Measurements from ENCODE around the gene CLCF1. TPM values are rescaled to one million over a fixed set of nuclear protein-coding genes. Genes with fewer than 3 reads are reported as not detected.

Gene CLCF1
- polyA plus RNA-seq, 1 donor (not counting 4 experiments of a cell fraction or from before 2014, with no cell fraction given): 2.7 TPM

- Histone ChIP-seq H4K20me1 (ENCODE audit: control insufficient read depth, extremely low read depth, insufficient read depth, low read length) (no peaks in the 10 kb centered on the region), H3K4me3 (ENCODE audit: control insufficient read depth in 2 of 3, extremely low read depth in 1 of 3, insufficient read depth in 2 of 3, low read depth in 1 of 3, low read length in 3 of 3) (no peak overlapping the region), H3K4me1 (ENCODE audit: control insufficient read depth, extremely low read depth, insufficient read depth, low read length) (peaks cover 11% of the 10 kb centered on the region), H3K27me3 (ENCODE audit: control insufficient read depth, extremely low read depth, insufficient read depth, low read length) (no peaks in the 10 kb centered on the region), H3K79me2 (ENCODE audit: control insufficient read depth, insufficient read depth, low read length) (peaks cover 13% of the 10 kb centered on the region), H3K4me2 (ENCODE audit: control insufficient read depth, extremely low read depth, insufficient read depth, low read depth, low read length) (no peak overlapping the region), H3K9me1 (ENCODE audit: control insufficient read depth, extremely low read depth, insufficient read depth, low read length) (no peaks in the 10 kb centered on the region), H3K27ac (ENCODE audit: control insufficient read depth, insufficient read depth, low read length) (no peak overlapping the region), H3K9me3 (ENCODE audit: control insufficient read depth, low read depth, low read length) (no peaks in the 10 kb centered on the region), H3K9ac (ENCODE audit: control insufficient read depth, extremely low read depth, insufficient read depth, low read length) (no peak overlapping the region), H3K36me3 (ENCODE audit: control insufficient read depth in 2 of 2, extremely low read depth in 1 of 2, insufficient read depth in 2 of 2, low read length in 2 of 2) (peaks cover 23 to 32% of the 10 kb centered on the region in 2 experiments), H2AFZ (ENCODE audit: control insufficient read depth, low read length) (no peak overlapping the region)
- DNase-seq (ENCODE audit: low read depth, low spot score): no peak
- TF ChIP-seq EZH2 (IDR thresholded peaks at IDR 0.05; ENCODE audit: low read length) (no peak), CTCF (optimal IDR thresholded peaks at IDR 0.05 in 1 of 3, IDR thresholded peaks at IDR 0.05 in 1 of 3, conservative IDR thresholded peaks at IDR 0.05 in 1 of 3; ENCODE audit: extremely low read depth in 1 of 3, insufficient read depth in 2 of 3, low read length in 3 of 3) (no peak)
- FAIRE-seq: no peak
- dilution Hi-C loops (cut with MboI; ENCODE audit: extremely low pct_ligation_motif_present, low sequenced_read_pairs): no loop called here
Observed at GRCh38 chr11:67393990-67394389, 20.6 kb upstream of the CLCF1 start.

- DNase-seq (ENCODE audit: low read depth, low spot score) (no peak), FAIRE-seq (no peak)
- TF ChIP-seq EZH2 (IDR thresholded peaks at IDR 0.05; ENCODE audit: low read length) (no peak), CTCF (optimal IDR thresholded peaks at IDR 0.05 in 1 of 3, IDR thresholded peaks at IDR 0.05 in 1 of 3, conservative IDR thresholded peaks at IDR 0.05 in 1 of 3; ENCODE audit: extremely low read depth in 1 of 3, insufficient read depth in 2 of 3, low read length in 3 of 3) (no peak)
- Histone ChIP-seq H3K9ac (ENCODE audit: control insufficient read depth, extremely low read depth, insufficient read depth, low read length) (no peak overlapping the region), H3K4me1 (ENCODE audit: control insufficient read depth, extremely low read depth, insufficient read depth, low read length) (peaks cover 11% of the 10 kb centered on the region), H3K9me3 (ENCODE audit: control insufficient read depth, low read depth, low read length) (no peaks in the 10 kb centered on the region), H3K36me3 (ENCODE audit: control insufficient read depth in 2 of 2, extremely low read depth in 1 of 2, insufficient read depth in 2 of 2, low read length in 2 of 2) (peaks cover 18 to 26% of the 10 kb centered on the region in 2 experiments), H3K79me2 (ENCODE audit: control insufficient read depth, insufficient read depth, low read length) (peaks cover 10% of the 10 kb centered on the region), H3K4me3 (ENCODE audit: control insufficient read depth in 2 of 3, extremely low read depth in 1 of 3, insufficient read depth in 2 of 3, low read depth in 1 of 3, low read length in 3 of 3) (no peak overlapping the region), H3K4me2 (ENCODE audit: control insufficient read depth, extremely low read depth, insufficient read depth, low read depth, low read length) (no peak overlapping the region), H2AFZ (ENCODE audit: control insufficient read depth, low read length) (no peak overlapping the region), H3K27ac (ENCODE audit: control insufficient read depth, insufficient read depth, low read length) (no peak overlapping the region), H4K20me1 (ENCODE audit: control insufficient read depth, extremely low read depth, insufficient read depth, low read length) (no peaks in the 10 kb centered on the region), H3K9me1 (ENCODE audit: control insufficient read depth, extremely low read depth, insufficient read depth, low read length) (no peaks in the 10 kb centered on the region), H3K27me3 (ENCODE audit: control insufficient read depth, extremely low read depth, insufficient read depth, low read length) (no peaks in the 10 kb centered on the region)
- dilution Hi-C loops (cut with MboI; ENCODE audit: extremely low pct_ligation_motif_present, low sequenced_read_pairs): no loop called here
Observed at GRCh38 chr11:67393437-67393836, 20.0 kb upstream of the CLCF1 start.

All from keratinocyte (primary cell).